GM10266 (cell line): ENCODE measurements around the gene PHKA2.

Experiments
- DNase-seq: peaks from one replicate; pipeline ENCODE4 v3.0.0; 2012; ENCODE audit errors: extremely low spot score
- TF ChIP-seq, protein P1 (sequence below): IDR thresholded peaks from 2 replicates; pipeline ENCODE4 v1.5.1; 2012; ENCODE audit warnings: mild to moderate bottlenecking, low read depth; ENCODE audit not compliant: control insufficient read depth, insufficient read depth; ENCODE audit errors: missing control alignments

The PHKA2 gene

DNA sequence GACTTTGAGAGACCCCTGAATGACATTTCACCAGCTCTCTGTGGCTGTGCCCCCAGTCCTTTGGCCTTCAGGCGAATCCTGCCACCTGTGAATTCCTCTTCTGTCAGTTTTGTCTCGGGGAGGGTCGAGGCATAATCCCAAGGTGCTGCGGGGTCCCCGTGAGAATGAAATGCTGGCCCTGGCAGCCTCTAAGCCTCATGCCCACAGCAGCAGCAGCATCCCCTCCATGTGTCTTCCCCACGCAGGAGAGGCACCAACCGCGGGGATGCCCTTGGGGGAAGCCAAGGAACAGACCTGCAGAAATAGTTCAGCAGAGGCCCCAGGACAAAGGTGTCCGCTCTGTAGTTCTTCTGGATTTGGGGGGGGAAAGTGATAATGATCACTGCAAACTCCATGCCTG is 104.8 kb downstream of the PHKA2 start:
- no peak for DNase-seq

DNA sequence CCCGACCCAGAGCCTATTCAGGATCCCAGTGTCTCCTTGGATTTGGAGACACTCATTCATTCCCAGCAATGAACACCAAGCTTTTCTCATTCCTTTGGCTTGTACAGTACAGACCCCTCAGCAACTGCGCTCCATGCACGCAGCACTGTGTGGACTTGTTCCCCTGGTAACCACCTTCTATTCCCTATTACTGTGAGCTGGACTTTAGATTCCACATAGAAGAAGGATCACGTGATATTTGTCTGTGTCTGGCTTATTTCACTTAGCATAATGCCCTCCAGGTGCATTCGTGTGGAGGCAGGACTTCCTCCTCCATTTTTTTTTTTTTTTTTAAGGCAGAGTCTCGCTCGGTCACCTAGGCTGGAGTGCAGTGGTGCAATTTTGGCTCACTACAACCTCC is 106.4 kb downstream of the PHKA2 start:
- TF ChIP-seq, protein P1, sequence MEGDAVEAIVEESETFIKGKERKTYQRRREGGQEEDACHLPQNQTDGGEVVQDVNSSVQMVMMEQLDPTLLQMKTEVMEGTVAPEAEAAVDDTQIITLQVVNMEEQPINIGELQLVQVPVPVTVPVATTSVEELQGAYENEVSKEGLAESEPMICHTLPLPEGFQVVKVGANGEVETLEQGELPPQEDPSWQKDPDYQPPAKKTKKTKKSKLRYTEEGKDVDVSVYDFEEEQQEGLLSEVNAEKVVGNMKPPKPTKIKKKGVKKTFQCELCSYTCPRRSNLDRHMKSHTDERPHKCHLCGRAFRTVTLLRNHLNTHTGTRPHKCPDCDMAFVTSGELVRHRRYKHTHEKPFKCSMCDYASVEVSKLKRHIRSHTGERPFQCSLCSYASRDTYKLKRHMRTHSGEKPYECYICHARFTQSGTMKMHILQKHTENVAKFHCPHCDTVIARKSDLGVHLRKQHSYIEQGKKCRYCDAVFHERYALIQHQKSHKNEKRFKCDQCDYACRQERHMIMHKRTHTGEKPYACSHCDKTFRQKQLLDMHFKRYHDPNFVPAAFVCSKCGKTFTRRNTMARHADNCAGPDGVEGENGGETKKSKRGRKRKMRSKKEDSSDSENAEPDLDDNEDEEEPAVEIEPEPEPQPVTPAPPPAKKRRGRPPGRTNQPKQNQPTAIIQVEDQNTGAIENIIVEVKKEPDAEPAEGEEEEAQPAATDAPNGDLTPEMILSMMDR, result no peak
- no peak for DNase-seq

More for the DNA sequence above, 104.8 kb downstream of the PHKA2 start:
- TF ChIP-seq, protein P1, result no peak

DNA sequence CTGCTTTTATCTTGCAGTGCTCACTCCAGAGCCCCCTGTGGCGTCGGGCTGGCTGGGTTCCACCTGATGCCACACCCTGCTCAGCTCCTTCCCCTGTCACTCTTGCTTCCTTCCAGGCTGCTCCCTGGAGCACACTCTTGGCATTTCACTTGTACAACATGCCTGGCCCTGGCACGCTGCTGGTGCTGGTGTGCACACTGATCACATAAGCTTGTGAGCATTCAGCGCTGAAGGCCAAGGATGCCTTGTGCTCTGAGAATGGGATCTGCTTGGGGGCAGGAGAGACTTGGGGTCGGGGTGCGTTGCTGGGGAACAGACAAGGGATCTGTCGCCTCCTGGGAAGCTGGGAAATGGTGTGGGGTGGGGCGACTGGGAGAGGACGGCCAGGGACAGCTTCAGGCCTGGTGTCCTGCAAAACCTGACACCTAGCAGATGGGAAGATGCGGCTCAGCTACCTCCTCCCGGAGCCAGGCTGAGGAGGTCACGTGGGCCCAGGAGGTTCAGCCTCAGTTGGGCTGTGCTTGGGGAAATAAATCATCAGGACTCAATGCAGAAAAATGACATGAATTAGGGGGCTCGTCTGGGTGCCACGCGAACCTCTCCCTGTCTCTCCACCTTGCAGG is 108.5 kb downstream of the PHKA2 start:
- TF ChIP-seq, protein P1, result no peak
- no peak for DNase-seq

DNA sequence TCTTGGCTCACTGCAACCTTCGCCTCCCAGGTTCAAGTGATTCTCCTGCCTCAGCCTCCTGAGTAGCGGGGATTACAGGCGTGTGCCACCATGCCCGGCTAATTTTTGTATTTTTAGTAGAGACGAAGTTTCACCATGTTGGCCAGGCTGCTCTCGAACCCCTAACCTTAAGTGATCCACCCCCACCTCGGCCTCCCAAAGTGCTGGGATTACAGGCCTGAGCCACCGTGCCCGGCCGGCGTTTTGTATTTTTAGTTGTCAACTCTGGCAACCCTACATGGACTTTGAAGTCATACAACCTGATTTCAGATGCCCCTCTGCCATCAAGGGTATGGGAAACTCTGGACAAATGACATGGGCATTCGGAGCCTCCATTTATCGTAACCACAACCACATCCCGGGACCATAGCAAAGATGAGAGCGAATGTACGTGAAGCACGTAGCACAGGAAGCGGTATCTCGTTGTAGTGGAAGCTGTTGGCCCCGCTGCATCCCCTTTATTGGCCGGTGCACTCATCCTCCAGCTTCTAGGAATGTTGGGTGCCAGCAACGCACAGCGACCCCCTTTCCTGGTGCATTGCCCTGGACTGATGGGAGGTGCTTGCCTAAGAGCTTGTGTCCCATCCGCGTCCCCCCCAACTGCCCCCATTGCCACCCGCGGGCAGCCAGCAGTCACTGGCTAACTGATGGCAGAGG is 109.2 kb downstream of the PHKA2 start:
- no peak for DNase-seq
- TF ChIP-seq, protein P1, result no peak

DNA sequence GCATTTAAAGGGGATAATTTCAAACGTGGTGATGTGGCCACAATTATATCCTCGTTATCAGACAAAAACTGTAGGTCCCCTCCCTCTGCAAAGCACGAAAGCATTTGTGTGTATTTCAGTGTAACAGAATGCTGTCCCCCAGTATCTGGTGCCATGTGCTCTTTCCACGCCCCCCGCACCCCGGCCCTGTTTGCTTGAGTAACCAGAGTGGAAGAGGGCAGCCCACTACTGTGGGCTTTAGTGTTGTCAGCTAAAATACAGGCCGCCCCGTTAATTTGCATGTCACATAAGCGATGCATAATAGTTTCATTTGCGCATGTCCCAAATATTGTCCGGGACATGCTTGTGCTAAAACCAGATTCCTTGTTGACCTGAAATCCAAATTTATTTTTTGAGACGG is 110.1 kb downstream of the PHKA2 start:
- no peak for DNase-seq
- TF ChIP-seq, protein P1, result no peak

DNA sequence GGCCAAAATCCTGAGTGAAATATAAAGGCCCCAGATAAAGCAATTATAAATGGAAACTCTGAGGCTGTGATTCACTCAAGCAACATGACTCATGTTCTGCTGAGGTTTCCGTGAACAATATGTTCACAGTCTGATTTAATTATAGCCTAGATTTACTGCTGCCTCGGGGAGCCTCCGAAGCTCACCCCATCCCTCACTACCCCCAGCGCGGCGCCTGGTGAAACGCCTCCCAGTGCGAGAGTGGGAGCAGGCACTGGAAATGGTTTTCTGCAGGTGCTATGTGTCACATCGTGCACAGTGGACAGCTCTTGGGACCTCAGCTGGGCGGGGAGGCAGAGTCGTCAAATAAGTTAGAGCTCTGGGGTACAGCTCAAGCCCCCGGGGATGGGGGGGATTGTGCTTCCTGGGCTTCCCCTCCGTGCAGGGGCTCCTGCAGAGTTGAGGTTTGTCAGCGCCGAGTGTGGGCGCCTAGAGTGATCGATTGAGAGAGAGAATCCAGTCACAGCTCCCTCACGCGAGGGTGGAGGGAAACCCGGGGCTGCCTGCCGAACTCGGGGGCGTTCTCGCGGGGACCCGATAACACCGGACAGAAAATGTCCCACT is 110.6 kb downstream of the PHKA2 start:
- DNase-seq, result no peak
- TF ChIP-seq, protein P1, result no peak

DNA sequence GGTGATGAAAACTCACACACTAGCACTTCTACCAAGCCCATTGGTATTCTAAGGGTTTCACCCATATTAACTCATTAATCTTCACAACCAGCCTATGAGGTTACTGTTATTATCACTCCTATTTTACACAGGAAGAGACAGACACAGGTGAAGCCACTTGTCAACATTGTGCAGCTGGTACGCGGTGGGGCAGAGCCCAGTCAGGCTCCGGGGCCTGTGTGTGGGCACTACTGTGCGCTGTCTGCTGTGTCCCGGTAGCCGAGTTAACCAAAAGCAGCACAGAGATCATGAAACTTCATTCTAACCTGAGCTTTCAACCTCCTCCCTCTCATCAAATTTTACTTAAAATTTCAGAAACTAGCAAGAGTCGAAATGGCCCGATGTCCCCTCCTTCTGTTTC is 111.3 kb downstream of the PHKA2 start:
- TF ChIP-seq, protein P1, result no peak
- no peak for DNase-seq
